WTC11 (cell line): ENCODE data around the gene FOLR2. TPM values are rescaled to one million over a fixed set of nuclear protein-coding genes. Genes with fewer than 3 reads are reported as not detected.

Experiments used
- ATAC-seq: fragments of 200-7000 bp; cut with Tn5 transposase; 2 replicates; pipeline ENCODE4 v1.10.0; 2021; ENCODE audit warnings: mild to moderate bottlenecking, moderate library complexity
- CTCF ChIA-PET: fragments of 300-600 bp; sonication (Branson Sonifier 250); formaldehyde crosslinking; loops from one replicate; lab custom pipeline; 2021; ENCODE audit warnings: antibody characterized with exemption; lab: Charles Lee
- POLR2A ChIA-PET: fragments of 350-600 bp; sonication (Branson Sonifier 250); formaldehyde crosslinking; loops from one replicate; lab custom pipeline; 2021; ENCODE audit warnings: antibody characterized with exemption; lab: Charles Lee
- DNase-seq: peaks from one replicate; pipeline ENCODE4 v3.0.0; 2021; ENCODE audit warnings: low spot score
- H3K27ac Mint-ChIP-seq: 2 replicates; pipeline ENCODE4 v1.8.0; 2021; ENCODE audit warnings: mixed read lengths
- H3K27me3 Mint-ChIP-seq: 2 replicates; pipeline ENCODE4 v1.8.0; 2021; ENCODE audit warnings: low read depth, mild to moderate bottlenecking, moderate library complexity, mixed read lengths
- H3K36me3 Mint-ChIP-seq: 2 replicates; pipeline ENCODE4 v1.8.0; 2021; ENCODE audit warnings: mixed read lengths
- H3K4me1 Mint-ChIP-seq: 2 replicates; pipeline ENCODE4 v1.8.0; 2022; ENCODE audit warnings: mixed read lengths
- H3K4me3 Mint-ChIP-seq: 2 replicates; pipeline ENCODE4 v1.8.0; 2021; ENCODE audit warnings: mild to moderate bottlenecking, moderate library complexity, mixed read lengths
- H3K9me3 Mint-ChIP-seq: 2 replicates; pipeline ENCODE4 v1.8.0; 2021; ENCODE audit warnings: mixed read lengths
- ATF1 ChIP-seq: sonication (generic); formaldehyde crosslinking; IDR thresholded peaks from 2 replicates; pipeline ENCODE4 v1.8.1; 2023; ENCODE audit warnings: mild to moderate bottlenecking, moderate library complexity, missing genetic modification reagents
- CREB1 ChIP-seq: sonication (generic); formaldehyde crosslinking; IDR thresholded peaks from 2 replicates; pipeline ENCODE4 v1.8.0; 2023; ENCODE audit warnings: mild to moderate bottlenecking, missing genetic modification reagents
- E2F1 ChIP-seq: sonication (generic); formaldehyde crosslinking; IDR thresholded peaks from 2 replicates; pipeline ENCODE4 v1.8.0; 2022; ENCODE audit warnings: mild to moderate bottlenecking, missing genetic modification reagents
- ERG ChIP-seq: fragments of 250-450 bp; sonication (Bioruptor Pico); IDR thresholded peaks from 2 replicates; pipeline ENCODE4 v1.8.0; 2021; ENCODE audit warnings: mild to moderate bottlenecking
- FOXP1 ChIP-seq: sonication (generic); formaldehyde crosslinking; IDR thresholded peaks from 2 replicates; pipeline ENCODE4 v1.8.0; 2022; ENCODE audit warnings: missing genetic modification reagents, mild to moderate bottlenecking, moderate library complexity, borderline replicate concordance
- GRHL2 ChIP-seq: fragments of 250-450 bp; sonication (Bioruptor Pico); IDR thresholded peaks from 2 replicates; pipeline ENCODE4 v1.8.0; 2022; ENCODE audit warnings: mild to moderate bottlenecking, moderate library complexity; ENCODE audit not compliant: insufficient replicate concordance, severe bottlenecking
- KAT7 ChIP-seq: sonication (generic); formaldehyde crosslinking; IDR thresholded peaks from 2 replicates; pipeline ENCODE4 v1.8.1; 2023; ENCODE audit warnings: missing genetic modification reagents, mild to moderate bottlenecking, borderline replicate concordance
- MAX ChIP-seq: sonication (generic); formaldehyde crosslinking; IDR thresholded peaks from 2 replicates; pipeline ENCODE4 v1.8.0; 2022; ENCODE audit warnings: mild to moderate bottlenecking, missing genetic modification reagents
- MLX ChIP-seq: sonication (generic); formaldehyde crosslinking; IDR thresholded peaks from 2 replicates; pipeline ENCODE4 v1.8.1; 2023; ENCODE audit warnings: mild to moderate bottlenecking, missing genetic modification reagents, moderate library complexity
- MYBL2 ChIP-seq: sonication (generic); formaldehyde crosslinking; IDR thresholded peaks from 2 replicates; pipeline ENCODE4 v1.8.1; 2023; ENCODE audit warnings: mild to moderate bottlenecking, moderate library complexity, missing genetic modification reagents
- NR3C1 ChIP-seq: sonication (generic); formaldehyde crosslinking; conservative IDR thresholded peaks from 2 replicates; pipeline ENCODE4 v1.8.1; 2023; ENCODE audit warnings: low read depth, mild to moderate bottlenecking, missing genetic modification reagents
- RELA ChIP-seq: sonication (generic); formaldehyde crosslinking; IDR thresholded peaks from 2 replicates; pipeline ENCODE4 v1.8.1; 2022; ENCODE audit warnings: missing genetic modification reagents, mild to moderate bottlenecking, borderline replicate concordance
- SOX15 ChIP-seq: fragments of 250-450 bp; sonication (Bioruptor Pico); IDR thresholded peaks from 2 replicates; pipeline ENCODE4 v1.9.0; 2021; ENCODE audit warnings: mild to moderate bottlenecking
- TP53 ChIP-seq: sonication (generic); formaldehyde crosslinking; IDR thresholded peaks from 2 replicates; pipeline ENCODE4 v1.8.1; 2023; ENCODE audit warnings: mild to moderate bottlenecking, missing genetic modification reagents
- ZNF138 ChIP-seq: sonication (generic); formaldehyde crosslinking; conservative IDR thresholded peaks from 2 replicates; pipeline ENCODE4 v1.8.1; 2022; ENCODE audit warnings: mild to moderate bottlenecking, moderate library complexity, missing genetic modification reagents
- ZNF317 ChIP-seq: sonication (generic); formaldehyde crosslinking; IDR thresholded peaks from 2 replicates; pipeline ENCODE4 v1.8.1; 2023; ENCODE audit warnings: low read depth, mild to moderate bottlenecking, moderate library complexity, missing genetic modification reagents, borderline replicate concordance
- ZNF425 ChIP-seq: fragments of 250-450 bp; sonication (Bioruptor Pico); conservative IDR thresholded peaks from 2 replicates; pipeline ENCODE4 v1.9.0; 2021; ENCODE audit warnings: mild to moderate bottlenecking
- total RNA-seq: library from RNA; stranded (reverse); gene quantifications from 3 replicates; pipeline ENCODE4 v1.2.3, GENCODE V29; 2021
- TF ChIP-seq, protein P1 (sequence below): fragments of 250-450 bp; sonication (Bioruptor Pico); IDR thresholded peaks from 2 replicates; pipeline ENCODE4 v1.9.0; 2021; ENCODE audit warnings: mild to moderate bottlenecking, borderline replicate concordance
- TF ChIP-seq, protein P2 (sequence below): sonication (generic); formaldehyde crosslinking; IDR thresholded peaks from 2 replicates; pipeline ENCODE4 v1.8.1; 2022; ENCODE audit warnings: low read depth, missing genetic modification reagents, borderline replicate concordance

Gene FOLR2
- total RNA-seq, 1 experiment from 2014 or later = not detected

- POLR2A ChIA-PET = no interaction called here
- no peak overlapping the region for H3K27ac Mint-ChIP-seq
- DNase-seq (no peak), ATAC-seq (no peak)
- H3K36me3 Mint-ChIP-seq = no peaks in the 10 kb centered on the region
- no peak for TF ChIP-seq ZNF138 (CRISPR knock-in tag)
- TF ChIP-seq FOXP1 (CRISPR knock-in tag) = no peak
- no peak for TF ChIP-seq RELA (CRISPR knock-in tag)
- TF ChIP-seq CREB1 = no peak
- no peak for TF ChIP-seq MYBL2 (CRISPR knock-in tag)
- TF ChIP-seq MAX (CRISPR knock-in tag) = no peak
- no peak for TF ChIP-seq KAT7 (CRISPR knock-in tag)
- TF ChIP-seq ZNF317 (CRISPR knock-in tag) = no peak
- no peak for TF ChIP-seq TP53 (CRISPR knock-in tag)
- TF ChIP-seq, protein P1, sequence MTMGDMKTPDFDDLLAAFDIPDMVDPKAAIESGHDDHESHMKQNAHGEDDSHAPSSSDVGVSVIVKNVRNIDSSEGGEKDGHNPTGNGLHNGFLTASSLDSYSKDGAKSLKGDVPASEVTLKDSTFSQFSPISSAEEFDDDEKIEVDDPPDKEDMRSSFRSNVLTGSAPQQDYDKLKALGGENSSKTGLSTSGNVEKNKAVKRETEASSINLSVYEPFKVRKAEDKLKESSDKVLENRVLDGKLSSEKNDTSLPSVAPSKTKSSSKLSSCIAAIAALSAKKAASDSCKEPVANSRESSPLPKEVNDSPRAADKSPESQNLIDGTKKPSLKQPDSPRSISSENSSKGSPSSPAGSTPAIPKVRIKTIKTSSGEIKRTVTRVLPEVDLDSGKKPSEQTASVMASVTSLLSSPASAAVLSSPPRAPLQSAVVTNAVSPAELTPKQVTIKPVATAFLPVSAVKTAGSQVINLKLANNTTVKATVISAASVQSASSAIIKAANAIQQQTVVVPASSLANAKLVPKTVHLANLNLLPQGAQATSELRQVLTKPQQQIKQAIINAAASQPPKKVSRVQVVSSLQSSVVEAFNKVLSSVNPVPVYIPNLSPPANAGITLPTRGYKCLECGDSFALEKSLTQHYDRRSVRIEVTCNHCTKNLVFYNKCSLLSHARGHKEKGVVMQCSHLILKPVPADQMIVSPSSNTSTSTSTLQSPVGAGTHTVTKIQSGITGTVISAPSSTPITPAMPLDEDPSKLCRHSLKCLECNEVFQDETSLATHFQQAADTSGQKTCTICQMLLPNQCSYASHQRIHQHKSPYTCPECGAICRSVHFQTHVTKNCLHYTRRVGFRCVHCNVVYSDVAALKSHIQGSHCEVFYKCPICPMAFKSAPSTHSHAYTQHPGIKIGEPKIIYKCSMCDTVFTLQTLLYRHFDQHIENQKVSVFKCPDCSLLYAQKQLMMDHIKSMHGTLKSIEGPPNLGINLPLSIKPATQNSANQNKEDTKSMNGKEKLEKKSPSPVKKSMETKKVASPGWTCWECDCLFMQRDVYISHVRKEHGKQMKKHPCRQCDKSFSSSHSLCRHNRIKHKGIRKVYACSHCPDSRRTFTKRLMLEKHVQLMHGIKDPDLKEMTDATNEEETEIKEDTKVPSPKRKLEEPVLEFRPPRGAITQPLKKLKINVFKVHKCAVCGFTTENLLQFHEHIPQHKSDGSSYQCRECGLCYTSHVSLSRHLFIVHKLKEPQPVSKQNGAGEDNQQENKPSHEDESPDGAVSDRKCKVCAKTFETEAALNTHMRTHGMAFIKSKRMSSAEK (CRISPR knock-in tag) = no peak
- TF ChIP-seq ERG (CRISPR knock-in tag) = no peak
- no peak for TF ChIP-seq SOX15 (CRISPR knock-in tag)
- no peak for TF ChIP-seq MLX (CRISPR knock-in tag)
- no peak for TF ChIP-seq NR3C1 (CRISPR knock-in tag)
- TF ChIP-seq GRHL2 (CRISPR knock-in tag) = no peak
- no peak for TF ChIP-seq E2F1 (CRISPR knock-in tag)
- TF ChIP-seq, protein P2, sequence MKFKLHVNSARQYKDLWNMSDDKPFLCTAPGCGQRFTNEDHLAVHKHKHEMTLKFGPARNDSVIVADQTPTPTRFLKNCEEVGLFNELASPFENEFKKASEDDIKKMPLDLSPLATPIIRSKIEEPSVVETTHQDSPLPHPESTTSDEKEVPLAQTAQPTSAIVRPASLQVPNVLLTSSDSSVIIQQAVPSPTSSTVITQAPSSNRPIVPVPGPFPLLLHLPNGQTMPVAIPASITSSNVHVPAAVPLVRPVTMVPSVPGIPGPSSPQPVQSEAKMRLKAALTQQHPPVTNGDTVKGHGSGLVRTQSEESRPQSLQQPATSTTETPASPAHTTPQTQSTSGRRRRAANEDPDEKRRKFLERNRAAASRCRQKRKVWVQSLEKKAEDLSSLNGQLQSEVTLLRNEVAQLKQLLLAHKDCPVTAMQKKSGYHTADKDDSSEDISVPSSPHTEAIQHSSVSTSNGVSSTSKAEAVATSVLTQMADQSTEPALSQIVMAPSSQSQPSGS (CRISPR knock-in tag) = no peak
- TF ChIP-seq ATF1 = no peak
- TF ChIP-seq ZNF425 (CRISPR knock-in tag) = no peak
- no peak overlapping the region for H3K4me3 Mint-ChIP-seq
- peaks cover 33% of the 10 kb centered on the region for H3K27me3 Mint-ChIP-seq
- CTCF ChIA-PET = interaction anchor here (1.1 kb wide), 2 partner anchors 20 to 213 kb away, joined by 3 read pairs; no protein-coding TSS in a partner anchor
- H3K4me1 Mint-ChIP-seq = peaks cover 18% of the 10 kb centered on the region
- no peaks in the 10 kb centered on the region for H3K9me3 Mint-ChIP-seq
Measured at GRCh38 chr11:72218251-72218745, 1.7 kb downstream of the FOLR2 start.
